ENCODE data around the gene PCDHGA1.
"Not testable (repeated sequence)": the region's sequence is repeated elsewhere in the genome, so short reads cannot be mapped to it uniquely, and the experiment has no call there.

The PCDHGA1 gene

GRCh38 chr5:141383345-141383744 is 53.0 kb downstream of the PCDHGA1 start:
- no peak for DNase-seq

GRCh38 chr5:141384471-141385267 is 54.4 kb downstream of the PCDHGA1 start:
- DNase-seq, result no peak

- DNase-seq, result not testable (repeated sequence)
Observed at GRCh38 chr5:141387557-141388311, 57.4 kb downstream of the PCDHGA1 start, which contains the start of gene PCDHGB4. TSS of gene PCDHGB4 (plus strand) at chr5:141387698. CDS start at chr5:141387885, 187 bp downstream.

- DNase-seq, result no peak
Observed at GRCh38 chr5:141388661-141389060, 58.3 kb downstream of the PCDHGA1 start.

GRCh38 chr5:141389153-141390042 is 59.1 kb downstream of the PCDHGA1 start:
- no peak for DNase-seq

GRCh38 chr5:141392429-141393198 is 62.3 kb downstream of the PCDHGA1 start, which contains the start of gene PCDHGA8:
TSS of gene PCDHGA8 (plus strand) at chr5:141392633. CDS start at chr5:141392814, 181 bp downstream.
- no peak for DNase-seq

GRCh38 chr5:141393267-141393666 is 63.0 kb downstream of the PCDHGA1 start:
- no peak for DNase-seq

- DNase-seq, result not testable (repeated sequence)
Observed at GRCh38 chr5:141394401-141395187, 64.3 kb downstream of the PCDHGA1 start.

- peak in 1 of 2 experiments; percentile 36 for DNase-seq
Observed at GRCh38 chr5:141397756-141398551, 67.6 kb downstream of the PCDHGA1 start, which contains the start of gene PCDHGB5. TSS of gene PCDHGB5 (plus strand) at chr5:141397947. CDS start at chr5:141398128, 181 bp downstream.

GRCh38 chr5:141398608-141399007 is 68.3 kb downstream of the PCDHGA1 start:
- no peak for DNase-seq

GRCh38 chr5:141399555-141400258 is 69.4 kb downstream of the PCDHGA1 start:
- DNase-seq, result no peak

- no peak for DNase-seq
Observed at GRCh38 chr5:141402553-141403243, 72.4 kb downstream of the PCDHGA1 start, which contains the start of gene PCDHGA9. TSS of gene PCDHGA9 (plus strand) at chr5:141402778. CDS start at chr5:141402953, 175 bp downstream.

GRCh38 chr5:141403387-141403786 is 73.1 kb downstream of the PCDHGA1 start:
- DNase-seq, result no peak

- DNase-seq, result peak; percentile 44 to 53
Observed at GRCh38 chr5:141407790-141408505, 77.6 kb downstream of the PCDHGA1 start, which contains the start of gene PCDHGB6. TSS of gene PCDHGB6 (plus strand) at chr5:141408021. CDS start at chr5:141408203, 182 bp downstream.

GRCh38 chr5:141409598-141410306 is 79.4 kb downstream of the PCDHGA1 start:
- no peak for DNase-seq

- no peak for DNase-seq
Observed at GRCh38 chr5:141411575-141411974, 81.3 kb downstream of the PCDHGA1 start.

All from activated CD4-positive, alpha-beta T cell treated with anti-CD3 and anti-CD28 coated beads, Interleukin-2, amount 50 U/mL, for 48 hours (primary cell).